Measurements from ENCODE around the gene IER2.

IER2 gene

DNA sequence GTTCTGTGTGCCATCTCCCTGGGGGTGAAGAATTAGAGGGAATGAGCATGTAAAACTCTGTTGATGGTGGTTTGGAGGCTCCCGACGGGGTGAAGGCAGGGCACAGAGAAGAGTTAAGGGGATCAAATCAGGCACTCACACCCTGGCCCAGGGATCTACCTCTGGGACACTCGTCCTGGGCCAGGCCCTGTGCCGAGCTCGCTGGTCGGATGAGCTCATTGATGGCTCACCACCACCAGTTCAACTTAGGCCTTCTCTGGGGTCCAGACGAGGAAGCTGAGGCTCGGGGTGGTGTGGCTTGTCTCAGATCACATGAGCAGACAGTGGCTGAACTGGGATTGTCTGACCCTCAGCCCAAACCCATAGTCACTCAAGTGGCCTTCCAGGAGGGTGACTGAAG, 30.6 kb upstream of the IER2 start:
- DNase-seq: no peak

DNA sequence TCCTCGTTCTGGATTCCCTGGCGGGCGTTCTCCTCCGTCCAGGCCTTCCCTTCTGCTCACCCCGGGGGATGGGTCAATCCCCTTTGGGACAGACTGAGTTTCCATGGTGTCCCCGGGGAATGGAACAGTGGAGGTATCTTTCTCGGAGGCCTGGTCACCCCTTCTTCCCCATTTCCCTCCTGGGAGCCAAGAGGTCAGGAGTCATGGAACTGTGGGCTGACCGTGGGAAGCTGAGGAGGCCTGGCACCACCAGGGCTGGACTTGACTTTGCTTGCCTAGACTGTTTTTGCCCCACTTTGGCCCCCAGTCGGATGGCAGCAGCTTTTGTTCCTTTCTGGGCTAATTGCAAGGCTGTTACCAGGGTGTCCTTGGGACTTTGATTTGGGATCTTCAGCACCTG, 30.2 kb upstream of the IER2 start:
- DNase-seq: no peak

GRCh38 chr19:13120817-13121216, 29.4 kb upstream of the IER2 start:
- DNase-seq: no peak

DNA sequence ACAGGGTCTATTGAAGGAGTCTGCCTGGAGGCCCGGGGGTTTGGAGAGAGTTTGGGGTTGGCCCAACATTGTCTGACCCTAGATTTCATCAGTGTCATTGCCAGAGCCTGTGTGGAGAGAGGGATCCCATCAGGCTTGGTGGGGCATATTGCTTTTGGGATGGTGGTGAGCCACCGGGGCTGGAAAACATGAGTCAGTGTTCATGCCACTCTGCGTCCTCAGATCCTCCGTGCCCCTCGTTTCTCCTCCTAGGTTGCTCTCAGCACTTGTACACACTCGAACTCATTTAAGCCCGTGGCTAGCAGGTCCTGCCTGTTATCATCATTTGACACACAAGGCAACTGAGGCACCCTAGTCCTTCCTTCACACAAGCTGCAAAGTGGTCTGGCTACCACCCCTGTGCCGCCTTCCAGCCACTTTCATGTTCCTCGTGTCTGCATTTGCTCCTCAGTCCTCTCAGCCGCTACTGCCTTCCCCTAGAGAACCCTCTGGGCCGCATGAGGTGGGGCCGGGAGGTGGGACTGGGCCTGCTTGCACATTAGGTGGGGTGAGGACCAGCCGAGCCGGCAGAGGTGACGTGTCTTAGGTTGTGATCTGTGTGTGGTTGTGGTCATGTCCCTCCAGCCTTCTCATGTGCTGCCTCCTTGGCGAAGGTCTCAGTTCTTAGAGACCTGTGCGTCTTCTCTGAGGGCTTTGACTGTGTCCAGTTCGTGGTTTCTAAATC, 28.5 kb upstream of the IER2 start:
- DNase-seq: no peak

DNA sequence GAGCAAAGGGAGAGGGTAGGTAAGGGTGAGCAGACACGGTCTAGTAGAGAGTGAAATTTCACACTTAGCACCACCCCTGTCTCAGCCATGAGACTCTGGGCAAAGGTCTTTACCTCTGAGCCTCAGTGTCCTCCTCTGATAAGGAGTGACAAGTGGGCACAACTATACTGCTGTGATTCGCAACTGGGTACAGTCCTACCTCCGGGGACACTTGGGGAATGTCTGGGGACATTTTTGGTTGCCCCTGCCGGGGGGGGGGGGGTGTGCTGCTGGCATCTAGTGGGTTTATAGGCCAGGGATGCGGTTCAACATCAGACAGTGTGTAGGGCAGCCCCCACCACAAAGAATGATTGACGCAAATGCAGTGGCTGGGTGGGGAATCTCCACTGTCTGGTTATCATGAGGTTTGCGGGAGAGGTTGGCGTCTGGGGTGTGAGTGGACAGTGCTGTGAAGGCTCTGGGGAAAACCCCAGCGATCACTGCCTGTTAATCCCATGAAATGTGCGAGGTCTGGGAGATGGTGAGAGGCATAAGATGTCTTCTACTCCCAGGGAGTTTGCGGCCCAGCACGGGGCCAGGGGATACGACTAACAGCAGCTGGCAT, 27.8 kb upstream of the IER2 start:
- no peak for DNase-seq

DNA sequence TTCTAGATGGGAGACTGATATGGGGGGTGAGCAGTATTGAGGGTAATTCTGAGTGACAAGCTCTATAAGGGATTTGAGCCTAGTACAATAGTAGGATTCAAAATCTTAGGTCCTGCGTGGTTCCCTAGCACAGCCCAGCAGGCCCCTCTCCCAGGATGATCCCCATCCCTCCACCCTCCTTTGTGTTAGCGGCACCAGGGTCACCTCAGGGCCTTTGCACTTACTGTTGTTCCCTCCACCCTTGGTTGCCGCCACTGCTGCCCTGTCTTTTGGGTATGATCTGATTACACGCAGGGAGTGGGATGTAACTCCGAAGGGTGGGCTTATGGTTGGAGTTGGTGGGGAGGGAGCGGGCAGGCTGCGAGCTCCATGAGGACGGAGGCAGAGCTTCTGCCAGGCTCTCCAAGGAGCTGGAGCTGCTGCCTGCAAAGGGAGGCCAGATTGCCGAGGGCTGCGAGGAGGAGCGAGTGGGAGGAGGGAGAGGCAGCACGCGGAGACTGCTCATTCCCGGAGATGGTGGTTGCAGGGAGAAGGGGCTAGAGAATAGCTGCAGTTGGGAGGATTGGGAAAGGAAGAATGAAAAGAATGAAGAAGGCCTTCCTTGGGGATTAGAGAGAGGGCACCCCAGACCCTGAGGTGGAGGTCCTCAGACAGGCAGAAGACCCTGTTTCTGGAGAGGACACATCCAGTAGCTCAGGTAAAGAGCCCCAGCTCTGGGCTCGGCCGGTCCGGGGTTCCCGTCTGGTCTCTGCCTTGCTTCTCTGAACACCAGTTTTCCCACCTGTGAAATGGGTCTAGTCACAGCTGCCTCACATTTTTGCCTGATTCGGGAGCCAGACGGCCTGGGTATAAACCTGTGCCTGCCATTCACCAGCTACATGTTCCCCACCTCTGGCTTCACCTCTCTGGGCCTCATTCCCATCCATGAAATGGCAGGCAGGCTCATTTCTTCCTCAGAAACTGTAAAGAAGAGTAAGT, 26.9 kb upstream of the IER2 start:
- no peak for DNase-seq

DNA sequence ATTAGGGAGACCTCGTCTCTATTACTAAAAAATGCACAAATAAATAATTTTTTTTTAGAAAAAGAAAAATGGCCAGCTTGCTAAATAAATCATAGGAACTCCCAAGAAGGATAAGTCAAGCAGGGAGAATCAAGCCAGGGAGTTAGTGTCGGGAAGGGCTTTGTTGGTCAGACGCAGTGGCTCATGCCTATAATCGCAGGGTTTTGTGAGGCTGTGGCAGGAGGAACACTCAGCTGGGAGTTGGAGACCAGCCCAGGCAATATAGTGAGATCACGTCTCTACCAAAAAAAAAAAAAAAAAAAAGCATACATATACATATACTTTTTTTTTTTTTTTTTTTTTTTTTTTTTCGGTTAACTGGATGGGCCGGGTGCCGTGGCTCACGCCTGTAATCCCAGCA, 23.2 kb upstream of the IER2 start:
- no peak for DNase-seq

DNA sequence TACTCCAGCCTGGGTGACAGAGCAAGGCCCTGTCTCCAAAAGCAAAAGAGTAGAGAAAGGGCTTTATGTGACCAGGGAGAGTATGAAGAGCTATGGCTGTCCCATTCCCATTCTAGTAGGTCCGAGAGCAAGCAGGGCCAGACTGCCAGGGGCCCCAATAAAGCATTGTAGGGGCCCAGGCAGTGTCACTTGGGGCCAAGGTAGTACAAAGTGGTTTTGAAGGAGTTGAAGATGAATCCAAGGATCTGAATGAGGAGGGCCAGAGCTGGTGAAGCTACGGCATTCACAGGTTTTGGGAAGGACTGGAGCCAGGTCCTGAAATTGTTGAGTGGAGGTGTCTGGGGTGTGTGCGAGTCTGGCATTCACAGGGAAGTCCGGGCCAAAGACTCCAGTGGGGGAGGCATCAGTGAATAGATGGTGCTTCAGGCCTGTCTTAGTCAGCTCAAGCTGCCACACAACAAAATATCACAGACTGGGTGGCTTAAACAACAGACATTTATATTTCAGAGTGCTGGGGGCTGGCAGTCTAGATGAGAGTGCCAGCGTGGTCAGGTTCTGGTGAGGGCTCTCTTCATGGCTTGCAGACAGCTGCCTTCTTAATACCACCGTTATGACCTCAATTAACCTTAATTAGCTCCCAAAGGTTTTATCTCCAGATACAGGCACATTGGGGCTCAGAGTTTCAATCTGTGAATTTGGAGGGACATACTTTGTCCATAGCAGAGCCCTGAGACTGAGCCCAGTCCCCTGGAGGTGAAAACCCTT, 22.2 kb upstream of the IER2 start:
- peak; percentile 40 for DNase-seq

- DNase-seq: no peak
These were observed 21.6 kb upstream of the IER2 start for GRCh38 chr19:13128583-13128982.

DNA sequence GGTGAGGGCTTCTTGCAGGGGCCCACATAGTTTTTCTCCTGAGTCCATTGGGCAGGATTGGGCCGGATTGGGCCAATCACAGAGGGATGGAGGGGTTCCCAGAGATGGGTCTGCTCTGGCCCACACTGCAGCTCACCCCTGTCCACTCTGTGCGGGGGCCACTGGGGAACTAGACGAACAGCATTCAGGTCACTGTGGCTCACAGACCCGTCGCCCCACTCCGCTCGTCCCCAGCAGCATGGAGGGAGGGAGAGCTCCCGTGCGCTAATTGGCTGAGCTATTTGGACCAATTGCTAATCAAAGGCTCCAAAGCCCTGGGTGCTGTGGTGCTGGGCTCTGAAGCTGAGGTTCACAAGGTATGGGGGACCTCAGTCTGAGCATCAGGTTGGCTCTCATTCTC, 20.8 kb upstream of the IER2 start:
- no peak for DNase-seq

DNA sequence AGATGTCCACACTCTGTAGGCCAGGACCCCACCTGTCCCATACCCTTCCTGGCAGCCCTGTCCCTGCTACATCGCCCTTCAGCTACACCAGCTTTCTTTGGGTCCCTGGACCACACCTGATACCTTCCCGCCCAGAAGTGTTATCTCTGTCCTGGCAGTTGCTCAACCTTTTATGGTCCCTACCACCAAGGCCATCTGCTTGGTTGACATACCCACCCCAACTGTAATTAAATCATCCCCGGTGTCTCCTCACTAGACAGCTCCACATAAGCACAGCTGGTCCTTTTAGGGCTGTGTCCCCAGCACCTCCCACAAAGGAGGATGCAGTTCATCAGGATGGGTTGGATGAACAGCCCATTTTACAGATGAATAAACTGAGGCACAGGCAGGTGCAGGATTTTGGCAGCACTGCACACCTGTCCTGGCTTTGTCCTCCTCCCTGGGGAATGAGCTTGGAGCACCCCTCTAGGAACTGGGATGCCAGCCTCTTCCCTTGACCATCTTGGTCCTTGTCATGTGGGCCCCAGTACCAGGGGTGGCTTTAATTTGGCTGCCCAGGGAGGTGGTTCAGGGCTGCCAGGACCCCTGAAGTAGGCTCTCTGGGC, 19.2 kb upstream of the IER2 start:
- no peak for DNase-seq

DNA sequence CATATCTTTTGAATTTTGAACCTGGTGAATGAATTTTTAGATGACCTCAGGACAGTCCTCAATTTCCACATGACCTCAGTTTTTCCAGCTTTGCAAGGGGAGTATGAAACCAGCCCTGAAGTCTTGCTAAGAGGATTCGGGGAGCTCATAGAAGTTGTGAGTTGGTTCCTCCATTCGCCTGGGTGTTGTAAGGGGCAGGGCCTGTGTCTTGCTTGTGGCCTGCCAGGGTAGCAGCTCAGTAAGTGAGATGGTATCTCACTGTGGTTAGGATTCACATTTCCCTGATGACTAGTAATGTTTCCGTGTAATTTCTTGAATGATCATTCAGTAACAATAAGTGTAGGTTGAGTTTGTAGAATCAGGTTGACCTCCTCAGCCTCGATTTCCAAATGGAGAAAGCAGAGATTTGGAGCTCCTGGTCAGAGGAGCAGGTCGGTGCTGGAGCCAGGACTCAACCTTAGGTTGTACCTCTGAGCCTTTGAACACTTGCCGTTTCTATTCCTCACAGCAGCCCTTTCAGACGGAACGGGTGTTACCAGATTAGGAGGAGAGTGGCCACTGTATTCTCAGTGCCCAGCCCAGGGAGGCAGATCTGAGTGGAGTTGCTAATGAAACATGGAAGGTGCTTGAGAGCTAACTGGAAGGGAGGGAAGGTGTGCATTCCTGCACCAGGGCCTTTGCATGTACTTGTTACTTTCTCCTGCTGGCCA, 17.6 kb upstream of the IER2 start:
- DNase-seq: peak; percentile 87

- no peak for DNase-seq
These were observed 16.9 kb upstream of the IER2 start for GRCh38 chr19:13133241-13133870.

- no peak for DNase-seq
These were observed 15.6 kb upstream of the IER2 start for GRCh38 chr19:13134626-13135025.

DNA sequence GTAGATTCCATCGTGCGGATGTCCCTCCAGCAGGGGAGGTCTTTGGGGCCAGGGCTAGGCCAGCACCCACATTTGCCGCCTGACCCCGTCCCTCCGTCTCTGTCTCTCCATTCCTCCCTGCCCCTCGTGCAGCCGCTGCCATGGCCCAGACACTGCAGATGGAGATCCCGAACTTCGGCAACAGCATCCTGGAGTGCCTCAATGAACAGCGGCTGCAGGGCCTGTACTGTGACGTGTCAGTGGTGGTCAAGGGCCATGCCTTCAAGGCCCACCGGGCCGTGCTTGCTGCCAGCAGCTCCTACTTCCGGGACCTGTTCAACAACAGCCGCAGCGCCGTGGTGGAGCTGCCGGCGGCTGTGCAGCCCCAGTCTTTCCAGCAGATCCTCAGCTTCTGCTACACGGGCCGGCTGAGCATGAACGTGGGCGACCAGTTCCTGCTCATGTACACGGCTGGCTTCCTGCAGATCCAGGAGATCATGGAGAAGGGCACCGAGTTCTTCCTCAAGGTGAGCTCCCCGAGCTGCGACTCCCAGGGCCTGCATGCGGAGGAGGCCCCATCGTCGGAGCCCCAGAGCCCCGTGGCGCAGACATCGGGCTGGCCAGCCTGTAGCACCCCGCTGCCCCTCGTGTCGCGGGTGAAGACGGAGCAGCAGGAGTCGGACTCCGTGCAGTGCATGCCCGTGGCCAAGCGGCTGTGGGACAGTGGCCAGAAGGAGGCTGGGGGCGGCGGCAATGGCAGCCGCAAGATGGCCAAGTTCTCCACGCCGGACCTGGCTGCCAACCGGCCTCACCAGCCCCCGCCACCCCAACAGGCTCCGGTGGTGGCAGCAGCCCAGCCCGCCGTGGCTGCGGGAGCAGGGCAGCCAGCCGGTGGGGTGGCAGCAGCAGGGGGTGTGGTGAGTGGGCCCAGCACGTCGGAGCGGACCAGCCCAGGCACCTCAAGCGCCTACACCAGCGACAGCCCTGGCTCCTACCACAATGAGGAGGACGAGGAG, 14.8 kb upstream of the IER2 start:
- no peak for DNase-seq

GRCh38 chr19:13137290-13137794, 12.9 kb upstream of the IER2 start:
- no peak for DNase-seq

GRCh38 chr19:13138171-13138915, 11.9 kb upstream of the IER2 start:
- DNase-seq: no peak

DNA sequence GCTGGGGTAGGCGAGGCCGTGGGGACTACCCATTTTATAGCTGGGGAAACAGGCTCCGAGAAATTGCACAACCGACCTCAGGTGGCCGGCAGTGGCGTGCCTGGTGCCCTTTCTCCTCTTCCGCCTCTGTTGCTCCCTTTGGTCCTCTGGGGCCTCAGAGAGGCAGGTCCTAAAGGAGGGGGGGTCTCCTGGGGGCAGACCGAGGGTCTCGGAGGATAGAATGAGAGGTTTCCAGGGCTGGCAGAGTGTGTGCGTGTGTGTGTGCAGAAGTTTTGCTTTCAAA, 11.4 kb upstream of the IER2 start:
- no peak for DNase-seq

DNA sequence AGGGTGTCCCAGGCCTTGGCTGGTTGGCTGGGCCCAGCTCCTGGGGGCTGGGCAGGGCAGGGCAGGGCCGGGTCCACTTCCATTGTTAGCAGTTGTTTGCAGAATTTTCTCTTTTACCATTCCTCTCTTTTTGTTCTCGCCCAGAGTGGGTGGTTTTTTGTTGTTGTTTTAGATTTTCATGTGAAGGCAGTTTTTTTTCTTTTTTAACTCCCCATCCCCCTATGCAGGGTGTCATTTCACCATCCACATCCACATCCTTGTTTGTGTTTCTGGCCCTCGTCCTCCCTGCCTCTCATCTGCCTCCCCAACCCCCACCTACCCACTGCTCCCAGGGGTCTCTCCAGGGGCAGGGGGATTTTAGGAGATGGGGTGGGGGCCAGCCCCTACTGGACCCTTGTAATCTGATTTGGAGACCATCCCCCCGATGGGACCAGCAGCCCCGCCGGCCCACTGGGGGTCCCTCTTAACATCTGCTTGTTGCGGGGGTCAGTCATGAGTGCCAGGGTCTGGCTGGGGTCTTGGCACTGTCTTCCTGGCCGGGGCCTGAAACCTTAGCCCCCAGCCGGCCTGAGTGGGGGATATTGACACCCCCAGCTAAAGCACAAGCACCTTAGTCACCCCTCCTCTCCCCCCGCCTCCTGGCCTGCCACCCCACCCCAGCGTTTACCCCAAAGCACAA, 10.4 kb upstream of the IER2 start:
- DNase-seq: no peak

Measured in hematopoietic multipotent progenitor cell treated with erythropoietin and hydrocortisone succinate and interleukin-3 and kit ligand, for 6 days (in vitro differentiated cells).